ENCODE data around the gene B4GALT5.

DNA sequence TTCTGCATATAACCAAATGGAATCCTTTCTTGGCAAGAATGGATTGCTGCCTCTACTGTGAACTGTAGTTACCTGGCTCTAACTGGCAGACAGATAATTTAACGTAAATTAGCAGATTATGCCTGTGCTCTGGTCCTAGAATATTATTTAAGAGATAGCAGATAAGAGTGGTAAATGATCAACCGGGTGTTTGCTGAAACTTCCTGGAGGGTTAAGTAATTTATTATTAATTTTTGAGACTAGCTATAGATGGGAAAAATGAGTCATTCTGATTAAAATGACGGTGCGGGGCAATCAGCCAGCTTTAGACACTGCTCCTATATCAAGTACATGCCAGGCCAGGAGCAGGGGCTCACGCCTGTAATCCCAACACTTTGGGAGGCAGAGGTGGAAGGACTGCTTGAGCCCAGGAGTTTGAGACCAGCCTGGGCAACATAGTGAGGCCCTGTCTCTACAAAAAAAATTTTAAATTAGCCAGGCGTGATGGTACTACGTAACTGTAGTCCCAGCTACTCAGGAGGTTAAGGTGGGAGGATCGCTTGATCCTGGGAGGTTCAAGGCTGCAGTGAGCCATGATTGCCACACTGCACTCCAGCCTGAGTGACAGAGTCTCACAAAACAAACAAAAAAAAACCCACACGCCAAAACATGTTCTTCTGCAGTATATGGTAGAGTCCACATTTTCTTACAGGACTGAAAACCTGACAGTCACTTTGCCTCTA, 22.6 kb downstream of the B4GALT5 start:
- TF ChIP-seq POLR2AphosphoS5 (IDR thresholded peaks at IDR 0.05; ENCODE audit: borderline replicate concordance, low read depth, low read length) (no peak), EZH2 (IDR thresholded peaks at IDR 0.05) (no peak)
